ENCODE results near the gene SRSF3. TPM values are rescaled to one million over a fixed set of nuclear protein-coding genes. Genes with fewer than 3 reads are reported as not detected.

Gene SRSF3
- total and polyA plus RNA-seq, 3 donors from 2014 or later: 180 to 289 (median 183) TPM

GRCh38 chr6:36593569-36594028 lies 563 bp upstream of the SRSF3 start:
- peak; percentile 67 for DNase-seq
- peak overlapping the region; percentile 98 to 99 for H3K27ac ChIP-seq
- intact Hi-C loops (cut with DNase I; ENCODE audit: low total_unique reads): loop anchor here (10.0 kb wide), 1 partner anchor 49 kb away; the partner anchor contains the start of gene STK38

GRCh38 chr6:36594816-36595643 lies 868 bp downstream of the SRSF3 start:
- 0% methylated on average over 15 of the region's 15 CpGs for WGBS, 2 donors
- Histone ChIP-seq H3K27me3 (no peaks in the 10 kb centered on the region), H3K27ac (peak overlapping the region; percentile 98 to 99), H3K9me3 (no peaks in the 10 kb centered on the region), H3K36me3 (ENCODE audit: low read depth, missing control alignments) (no peaks in the 10 kb centered on the region), H3K4me3 (peak overlapping the region; percentile 74 to 98), H3K4me1 (peaks cover 36% of the 10 kb centered on the region)
- peak; percentile 78 for DNase-seq
- intact Hi-C loops (cut with DNase I; ENCODE audit: low total_unique reads): loop anchor here (10.0 kb wide), 1 partner anchor 50 kb away; the partner anchor contains the start of gene STK38
- no peak for TF ChIP-seq POLR2A (IDR thresholded peaks at IDR 0.05)

More at GRCh38 chr6:36593569-36594028, 563 bp upstream of the SRSF3 start:
- 3 to 8% methylated on average over 15 of the region's 15 CpGs for WGBS, 2 donors
- TF ChIP-seq POLR2A (IDR thresholded peaks at IDR 0.05) (no peak), CTCF (IDR thresholded peaks at IDR 0.05) (no peak)
- Histone ChIP-seq H3K4me1 (peaks cover 22% of the 10 kb centered on the region), H3K36me3 (ENCODE audit: low read depth, missing control alignments) (no peaks in the 10 kb centered on the region), H3K4me3 (peak overlapping the region; percentile 74 to 98), H3K27me3 (no peaks in the 10 kb centered on the region), H3K9me3 (no peaks in the 10 kb centered on the region)

DNA sequence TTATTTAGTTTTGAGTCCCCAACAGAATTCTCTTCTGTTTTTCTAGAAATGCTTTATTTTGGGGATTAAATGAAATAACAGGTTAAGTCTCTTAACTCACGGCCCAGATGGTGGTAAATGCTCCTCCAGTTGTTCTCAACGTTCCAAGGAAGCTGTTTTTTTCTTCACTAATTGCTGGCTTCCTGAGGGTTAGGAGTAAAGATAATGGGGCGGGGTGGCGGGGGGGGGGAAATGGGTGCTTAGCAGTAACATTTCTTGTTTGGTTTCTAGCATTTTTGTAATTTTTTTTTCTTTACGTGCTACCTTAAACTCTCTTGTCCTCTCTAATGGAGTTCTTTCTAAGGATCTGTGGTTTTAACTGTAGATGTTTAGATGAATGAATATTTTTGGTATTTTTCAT lies 2.2 kb downstream of the SRSF3 start:
- 1% methylated on average over 5 of the region's 5 CpGs for WGBS, 2 donors
- peak overlapping the region; percentile 74 to 98 for H3K4me3 ChIP-seq
- intact Hi-C loops (cut with DNase I; ENCODE audit: low total_unique reads): loop anchor here (10.0 kb wide), 1 partner anchor 52 kb away; the partner anchor contains the start of gene STK38
- no peaks in the 10 kb centered on the region for H3K9me3 ChIP-seq
- peaks cover 37% of the 10 kb centered on the region for H3K4me1 ChIP-seq
- peak overlapping the region; percentile 98 to 99 for H3K27ac ChIP-seq
- no peaks in the 10 kb centered on the region for H3K36me3 ChIP-seq (ENCODE audit: low read depth, missing control alignments)
- TF ChIP-seq CTCF (IDR thresholded peaks at IDR 0.05): no peak
- TF ChIP-seq POLR2A (IDR thresholded peaks at IDR 0.05): no peak
- H3K27me3 ChIP-seq: no peaks in the 10 kb centered on the region
- peak; percentile 12 for DNase-seq

GRCh38 chr6:36597775-36598174 lies 3.6 kb downstream of the SRSF3 start:
- no peaks in the 10 kb centered on the region for H3K36me3 ChIP-seq (ENCODE audit: low read depth, missing control alignments)
- H3K27ac ChIP-seq: peak overlapping the region in 1 of 2 donors; percentile 98
- no peaks in the 10 kb centered on the region for H3K27me3 ChIP-seq
- TF ChIP-seq CTCF (IDR thresholded peaks at IDR 0.05) (no peak), POLR2A (IDR thresholded peaks at IDR 0.05) (no peak)
- peaks cover 37% of the 10 kb centered on the region for H3K4me1 ChIP-seq
- DNase-seq: no peak
- 15 to 19% methylated on average over 1 of the region's 1 CpG for WGBS, 2 donors
- H3K9me3 ChIP-seq: no peaks in the 10 kb centered on the region
- intact Hi-C loops (cut with DNase I; ENCODE audit: low total_unique reads): loop anchor here (10.0 kb wide), 1 partner anchor 53 kb away; the partner anchor contains the start of gene STK38
- H3K4me3 ChIP-seq: peak overlapping the region in 1 of 2 donors; percentile 98

GRCh38 chr6:36598326-36598725 lies 4.2 kb downstream of the SRSF3 start:
- H3K27ac ChIP-seq: no peak overlapping the region
- 21 to 39% methylated on average over 9 of the region's 9 CpGs for WGBS, 2 donors
- no peaks in the 10 kb centered on the region for H3K9me3 ChIP-seq
- H3K4me1 ChIP-seq: peaks cover 37% of the 10 kb centered on the region
- peak; percentile 14 for DNase-seq
- no peaks in the 10 kb centered on the region for H3K27me3 ChIP-seq
- TF ChIP-seq POLR2A (IDR thresholded peaks at IDR 0.05) (no peak), CTCF (IDR thresholded peaks at IDR 0.05) (no peak)
- H3K4me3 ChIP-seq: no peak overlapping the region
- intact Hi-C loops (cut with DNase I; ENCODE audit: low total_unique reads): loop anchor here (10.0 kb wide), 1 partner anchor 54 kb away; the partner anchor contains the start of gene STK38
- H3K36me3 ChIP-seq (ENCODE audit: low read depth, missing control alignments): no peaks in the 10 kb centered on the region

All from testis (tissue), 3 donors.